Tibial nerve (tissue), 4 donors: Measurements from ENCODE around the gene ARMC9.
"Not testable (repeated sequence)": the region's sequence is repeated elsewhere in the genome, so short reads cannot be mapped to it uniquely, and the experiment has no call there.

Experiments
- EP300 ChIP-seq, 2 donors: sonication (generic); formaldehyde crosslinking; IDR thresholded peaks; one replicate each; pipeline ENCODE4 v1.6.1; 2017; ENCODE audit warnings: antibody characterized with exemption in 2 of 2, mild to moderate bottlenecking in 1 of 2
- TF ChIP-seq, protein P1 (sequence below), 5 experiments: fragments of 200-600 bp in 3 of 5; fragments of 450-650 bp in 2 of 5; sonication (generic) in 3 of 5; IDR thresholded peaks; one replicate each; pipeline ENCODE4 v1.5.1; 2016 to 2019; ENCODE audit warnings: antibody characterized with exemption in 5 of 5, mild to moderate bottlenecking in 3 of 5, moderate library complexity in 2 of 5

DNA sequence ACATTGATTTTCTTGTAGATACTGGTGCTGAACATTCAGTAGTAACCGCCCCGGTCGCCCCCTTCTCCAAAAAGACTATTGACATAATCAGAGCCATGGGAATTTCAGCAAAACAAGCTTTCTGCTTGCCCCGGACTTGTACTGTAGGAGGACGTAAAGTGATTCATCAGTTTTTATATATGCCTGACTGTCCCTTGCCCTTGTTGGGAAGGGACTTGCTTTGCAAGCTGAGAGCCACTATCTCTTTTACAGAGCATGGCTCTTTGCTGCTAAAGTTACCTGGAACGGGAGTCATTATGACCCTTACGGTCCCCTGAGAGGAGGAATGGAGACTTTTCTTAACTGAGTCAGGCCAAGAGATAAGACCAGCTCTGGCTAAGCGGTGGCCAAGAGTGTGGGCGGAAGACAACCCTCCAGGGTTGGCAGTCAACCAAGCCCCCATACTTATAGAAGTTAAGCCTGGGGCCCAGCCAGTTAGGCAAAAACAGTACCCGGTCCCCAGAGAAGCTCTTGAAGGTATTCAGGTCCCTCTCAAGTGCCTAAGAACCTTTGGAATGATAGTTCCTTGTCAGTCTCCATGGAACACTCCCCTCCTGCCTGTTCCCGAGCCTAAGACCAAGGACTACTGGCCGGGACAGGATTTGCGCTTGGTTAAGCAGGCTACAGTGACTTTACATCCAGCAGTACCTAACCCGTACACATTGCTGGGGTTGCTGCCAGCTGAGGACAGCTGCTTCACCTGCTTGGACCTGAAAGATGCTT is 205.2 kb downstream of the ARMC9 start:
- TF ChIP-seq, protein P1, sequence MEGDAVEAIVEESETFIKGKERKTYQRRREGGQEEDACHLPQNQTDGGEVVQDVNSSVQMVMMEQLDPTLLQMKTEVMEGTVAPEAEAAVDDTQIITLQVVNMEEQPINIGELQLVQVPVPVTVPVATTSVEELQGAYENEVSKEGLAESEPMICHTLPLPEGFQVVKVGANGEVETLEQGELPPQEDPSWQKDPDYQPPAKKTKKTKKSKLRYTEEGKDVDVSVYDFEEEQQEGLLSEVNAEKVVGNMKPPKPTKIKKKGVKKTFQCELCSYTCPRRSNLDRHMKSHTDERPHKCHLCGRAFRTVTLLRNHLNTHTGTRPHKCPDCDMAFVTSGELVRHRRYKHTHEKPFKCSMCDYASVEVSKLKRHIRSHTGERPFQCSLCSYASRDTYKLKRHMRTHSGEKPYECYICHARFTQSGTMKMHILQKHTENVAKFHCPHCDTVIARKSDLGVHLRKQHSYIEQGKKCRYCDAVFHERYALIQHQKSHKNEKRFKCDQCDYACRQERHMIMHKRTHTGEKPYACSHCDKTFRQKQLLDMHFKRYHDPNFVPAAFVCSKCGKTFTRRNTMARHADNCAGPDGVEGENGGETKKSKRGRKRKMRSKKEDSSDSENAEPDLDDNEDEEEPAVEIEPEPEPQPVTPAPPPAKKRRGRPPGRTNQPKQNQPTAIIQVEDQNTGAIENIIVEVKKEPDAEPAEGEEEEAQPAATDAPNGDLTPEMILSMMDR (IDR thresholded peaks at IDR 0.05): not testable (repeated sequence)
- TF ChIP-seq EP300 (IDR thresholded peaks at IDR 0.05): not testable (repeated sequence)
